ENCODE data around the gene CFAP65. TPM values are rescaled to one million over a fixed set of nuclear protein-coding genes. Genes with fewer than 3 reads are reported as not detected.
A peak's percentile ranks its signal among the peaks of the same experiment; 100 is the strongest.

The CFAP65 gene
- total and polyA plus RNA-seq, 2 of the 13 experiments (the other 11 are each of a cell fraction or from before 2014, with no cell fraction given): 0.05 TPM; not detected in 1

DNA sequence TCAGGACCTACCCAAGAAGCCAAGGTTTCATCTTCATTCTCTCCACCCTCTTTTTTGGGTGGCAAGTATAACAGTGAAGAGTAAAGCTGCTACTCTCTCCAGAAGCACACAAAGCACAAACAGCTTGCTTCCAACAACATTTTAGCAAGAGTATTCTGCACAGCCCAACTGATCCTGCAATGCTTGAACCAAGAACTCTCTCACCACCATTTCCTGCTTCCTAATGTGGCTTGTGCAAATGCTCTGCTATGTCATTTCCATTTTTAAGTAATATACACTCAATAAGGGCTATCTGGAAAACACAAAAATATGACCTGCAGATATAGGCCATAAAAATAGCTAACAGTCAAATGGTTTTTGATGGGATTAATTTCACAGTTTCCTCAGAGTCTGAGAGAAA, 43.5 kb upstream of the CFAP65 start (continued):
- TF ChIP-seq, protein P1, sequence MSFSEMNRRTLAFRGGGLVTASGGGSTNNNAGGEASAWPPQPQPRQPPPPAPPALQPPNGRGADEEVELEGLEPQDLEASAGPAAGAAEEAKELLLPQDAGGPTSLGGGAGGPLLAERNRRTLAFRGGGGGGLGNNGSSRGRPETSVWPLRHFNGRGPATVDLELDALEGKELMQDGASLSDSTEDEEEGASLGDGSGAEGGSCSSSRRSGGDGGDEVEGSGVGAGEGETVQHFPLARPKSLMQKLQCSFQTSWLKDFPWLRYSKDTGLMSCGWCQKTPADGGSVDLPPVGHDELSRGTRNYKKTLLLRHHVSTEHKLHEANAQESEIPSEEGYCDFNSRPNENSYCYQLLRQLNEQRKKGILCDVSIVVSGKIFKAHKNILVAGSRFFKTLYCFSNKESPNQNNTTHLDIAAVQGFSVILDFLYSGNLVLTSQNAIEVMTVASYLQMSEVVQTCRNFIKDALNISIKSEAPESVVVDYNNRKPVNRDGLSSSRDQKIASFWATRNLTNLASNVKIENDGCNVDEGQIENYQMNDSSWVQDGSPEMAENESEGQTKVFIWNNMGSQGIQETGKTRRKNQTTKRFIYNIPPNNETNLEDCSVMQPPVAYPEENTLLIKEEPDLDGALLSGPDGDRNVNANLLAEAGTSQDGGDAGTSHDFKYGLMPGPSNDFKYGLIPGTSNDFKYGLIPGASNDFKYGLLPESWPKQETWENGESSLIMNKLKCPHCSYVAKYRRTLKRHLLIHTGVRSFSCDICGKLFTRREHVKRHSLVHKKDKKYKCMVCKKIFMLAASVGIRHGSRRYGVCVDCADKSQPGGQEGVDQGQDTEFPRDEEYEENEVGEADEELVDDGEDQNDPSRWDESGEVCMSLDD (CRISPR knock-in tag; IDR thresholded peaks at IDR 0.05; ENCODE audit: borderline replicate concordance): no peak

DNA sequence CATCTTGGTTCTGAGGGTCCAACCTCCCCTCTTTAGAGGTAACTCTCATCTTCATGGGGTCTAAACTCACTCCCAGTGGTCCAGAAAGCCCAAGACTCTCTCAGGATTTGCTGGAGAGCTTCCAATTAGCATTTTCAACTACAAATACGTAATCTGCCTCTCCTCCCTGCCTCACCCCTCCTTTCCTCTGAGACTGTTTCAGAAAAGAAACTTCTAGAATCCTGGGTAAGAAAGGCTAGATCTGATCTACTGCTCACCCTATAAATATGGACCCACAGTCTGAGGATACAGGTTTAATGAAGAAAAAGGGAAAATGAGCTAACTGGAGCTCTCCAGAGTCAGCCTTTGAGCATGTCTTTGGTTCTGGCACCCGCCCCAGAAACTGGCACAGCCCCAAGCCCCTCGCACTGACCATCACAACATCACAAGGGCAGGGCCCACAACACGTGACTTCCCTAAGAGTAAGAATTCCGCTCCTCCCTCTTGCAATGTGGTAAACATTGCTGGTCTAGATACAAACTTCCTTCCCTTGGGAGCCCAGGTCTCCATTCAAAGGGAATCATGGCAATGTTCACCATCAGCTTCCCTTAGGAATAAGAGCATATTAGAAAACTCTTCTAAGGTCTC, 41.1 kb upstream of the CFAP65 start:
- Histone ChIP-seq H4K20me1 (ENCODE audit: insufficient read depth, low read length) (no peaks in the 10 kb centered on the region; the same call in 1 of the 2 replicates), H3K4me3 (replicated peaks in 1 of 3; ENCODE audit: insufficient read depth in 1 of 3, low read depth in 2 of 3, low read length in 3 of 3) (no peak overlapping the region), H3K79me2 (ENCODE audit: insufficient read depth, low read length) (no peaks in the 10 kb centered on the region), H3K9ac (ENCODE audit: insufficient read depth, low read depth, low read length) (no peak overlapping the region), H3K4me1 (ENCODE audit: insufficient read depth, low read length) (peaks cover 69% of the 10 kb centered on the region), H3K27ac (ENCODE audit: extremely low read length, insufficient read depth, low read length) (no peak overlapping the region), H3K4me2 (ENCODE audit: low read depth, low read length) (0 out of 2 replicates have a peak overlapping the region, but pooled peaks have one; percentile 60), H3K36me3 (replicated peaks in 1 of 2; ENCODE audit: control insufficient read depth in 1 of 2, insufficient read depth in 2 of 2, low read length in 2 of 2) (0 out of 5 replicates have a peak, but pooled peaks cover 0 to under 1% of the 10 kb centered on the region in 2 experiments), H3K27me3 (ENCODE audit: control insufficient read depth in 1 of 2, insufficient read depth in 2 of 2, low read length in 2 of 2) (no peaks in the 10 kb centered on the region), H3K9me3 (ENCODE audit: low read length) (no peaks in the 10 kb centered on the region), H2AFZ (ENCODE audit: low read length) (no peak overlapping the region)
- ATAC-seq: no peak
- DNase-seq (ENCODE audit: low spot score): no peak
- no peak for FAIRE-seq
- in situ Hi-C loops (cut with HindIII; ENCODE audit: extremely low pct_ligation_motif_present, low pct_unique_long_range_greater_than_20kb): no loop called here
- WGBS (ENCODE audit: low lambda C conversion rate): 97% methylated on average over 5 of the region's 5 CpGs
- CTCF ChIA-PET (ENCODE audit: low intra/inter-chr PET ratio, low total read pairs): no interaction called here
- no TSS peak for BruUV-seq (replicated peaks)
- POLR2A ChIA-PET: interaction anchor here (0.8 to 3.3 kb wide), 4 partner anchors 8 to 34 kb away, joined by 3 to 20 read pairs (median 4); no protein-coding TSS in a partner anchor
- intact Hi-C loops (cut with micrococcal nuclease; ENCODE audit: unreplicated experiment): no loop called here
- TF ChIP-seq, protein P2, sequence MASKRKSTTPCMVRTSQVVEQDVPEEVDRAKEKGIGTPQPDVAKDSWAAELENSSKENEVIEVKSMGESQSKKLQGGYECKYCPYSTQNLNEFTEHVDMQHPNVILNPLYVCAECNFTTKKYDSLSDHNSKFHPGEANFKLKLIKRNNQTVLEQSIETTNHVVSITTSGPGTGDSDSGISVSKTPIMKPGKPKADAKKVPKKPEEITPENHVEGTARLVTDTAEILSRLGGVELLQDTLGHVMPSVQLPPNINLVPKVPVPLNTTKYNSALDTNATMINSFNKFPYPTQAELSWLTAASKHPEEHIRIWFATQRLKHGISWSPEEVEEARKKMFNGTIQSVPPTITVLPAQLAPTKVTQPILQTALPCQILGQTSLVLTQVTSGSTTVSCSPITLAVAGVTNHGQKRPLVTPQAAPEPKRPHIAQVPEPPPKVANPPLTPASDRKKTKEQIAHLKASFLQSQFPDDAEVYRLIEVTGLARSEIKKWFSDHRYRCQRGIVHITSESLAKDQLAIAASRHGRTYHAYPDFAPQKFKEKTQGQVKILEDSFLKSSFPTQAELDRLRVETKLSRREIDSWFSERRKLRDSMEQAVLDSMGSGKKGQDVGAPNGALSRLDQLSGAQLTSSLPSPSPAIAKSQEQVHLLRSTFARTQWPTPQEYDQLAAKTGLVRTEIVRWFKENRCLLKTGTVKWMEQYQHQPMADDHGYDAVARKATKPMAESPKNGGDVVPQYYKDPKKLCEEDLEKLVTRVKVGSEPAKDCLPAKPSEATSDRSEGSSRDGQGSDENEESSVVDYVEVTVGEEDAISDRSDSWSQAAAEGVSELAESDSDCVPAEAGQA (IDR thresholded peaks at IDR 0.05; ENCODE audit: low read depth): no peak
- TF ChIP-seq, protein P2 (CRISPR knock-in tag; IDR thresholded peaks at IDR 0.05; ENCODE audit: borderline replicate concordance): no peak
- TF ChIP-seq SRSF1 (optimal IDR thresholded peaks at IDR 0.05; ENCODE audit: low read depth, low read length) (no peak), ZNF331 (CRISPR knock-in tag; IDR thresholded peaks at IDR 0.05) (no peak), MXD4 (CRISPR knock-in tag; IDR thresholded peaks at IDR 0.05) (no peak), SIN3A (IDR thresholded peaks at IDR 0.05; ENCODE audit: borderline replicate concordance, low read depth, low read length) (no peak), ZFP1 (CRISPR knock-in tag; IDR thresholded peaks at IDR 0.05) (no peak)
- TF ChIP-seq, protein P3, sequence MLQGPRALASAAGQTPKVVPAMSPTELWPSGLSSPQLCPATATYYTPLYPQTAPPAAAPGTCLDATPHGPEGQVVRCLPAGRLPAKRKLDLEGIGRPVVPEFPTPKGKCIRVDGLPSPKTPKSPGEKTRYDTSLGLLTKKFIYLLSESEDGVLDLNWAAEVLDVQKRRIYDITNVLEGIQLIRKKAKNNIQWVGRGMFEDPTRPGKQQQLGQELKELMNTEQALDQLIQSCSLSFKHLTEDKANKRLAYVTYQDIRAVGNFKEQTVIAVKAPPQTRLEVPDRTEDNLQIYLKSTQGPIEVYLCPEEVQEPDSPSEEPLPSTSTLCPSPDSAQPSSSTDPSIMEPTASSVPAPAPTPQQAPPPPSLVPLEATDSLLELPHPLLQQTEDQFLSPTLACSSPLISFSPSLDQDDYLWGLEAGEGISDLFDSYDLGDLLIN (CRISPR knock-in tag; IDR thresholded peaks at IDR 0.05; ENCODE audit: borderline replicate concordance): no peak

All from HepG2 (cell line).